ENCODE data around the gene CEP192. TPM values are rescaled to one million over a fixed set of nuclear protein-coding genes. Genes with fewer than 3 reads are reported as not detected.

Gene CEP192
- total RNA-seq, 1 experiment from 2014 or later, result 24.3 TPM

DNA sequence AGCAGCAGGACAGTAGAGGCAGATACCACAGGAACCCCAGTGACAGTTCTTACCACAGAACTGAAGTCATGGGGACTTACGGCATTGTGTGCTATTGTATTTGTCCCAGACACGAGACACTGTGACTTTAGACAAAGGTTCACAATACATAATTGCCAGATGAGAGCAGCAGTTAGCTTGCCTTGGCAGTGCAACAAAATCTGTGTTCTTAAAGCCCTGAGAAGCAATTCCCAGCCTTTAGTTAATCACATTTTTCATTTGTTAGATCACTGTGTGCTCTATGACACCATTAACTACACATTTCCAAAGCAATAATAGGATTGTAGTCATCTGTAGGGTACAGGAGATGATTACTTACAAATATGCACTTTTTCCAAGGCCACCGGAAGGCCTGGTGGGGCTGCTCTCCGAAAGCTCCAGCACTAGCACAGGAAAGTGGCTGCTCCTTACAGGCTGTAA is 129.8 kb downstream of the CEP192 start:
- no peaks in the 10 kb centered on the region for H3K4me1 ChIP-seq (ENCODE audit: control insufficient read depth in 1 of 2, insufficient read depth in 2 of 2, low read length in 2 of 2)
- DNase-seq (ENCODE audit: low read depth, low spot score) (no peak), ATAC-seq (no peak)
- no TSS peak for BruUV-seq (replicated peaks)
- no peaks in the 10 kb centered on the region for H3K9me3 ChIP-seq (ENCODE audit: control insufficient read depth in 1 of 2, insufficient read depth in 1 of 2, low read depth in 1 of 2, low read length in 2 of 2)
- H3K27ac ChIP-seq (ENCODE audit: low read depth, low read length), result no peak overlapping the region
- H3K27me3 ChIP-seq (ENCODE audit: insufficient read depth, low read length), result no peaks in the 10 kb centered on the region
- ChIA-PET CTCF (no interaction called here), RAD21 (ENCODE audit: low non-redundant PET in 1 of 2, low total read pairs in 2 of 2, uncharacterized antibody in 2 of 2, unreplicated experiment in 2 of 2) (no interaction called here), POLR2A (no interaction called here)
- H3K9ac ChIP-seq (ENCODE audit: low read length), result no peak overlapping the region
- intact Hi-C loops (cut with micrococcal nuclease), result no loop called here
- H3K79me2 ChIP-seq (ENCODE audit: insufficient read depth, low read length), result no peaks in the 10 kb centered on the region
- H3K4me3 ChIP-seq (replicated peaks in 1 of 2; ENCODE audit: low read depth in 1 of 2, low read length in 2 of 2), result no peak overlapping the region
- TF ChIP-seq POLR2AphosphoS5 (IDR thresholded peaks at IDR 0.05; ENCODE audit: low read depth, low read length) (no peak), FOSL1 (IDR thresholded peaks at IDR 0.05; ENCODE audit: low read depth) (no peak), SRF (IDR thresholded peaks at IDR 0.05; ENCODE audit: low read depth) (no peak), ZFX (IDR thresholded peaks at IDR 0.05) (no peak), CBX3 (IDR thresholded peaks at IDR 0.05; ENCODE audit: low read depth) (no peak), JUND (IDR thresholded peaks at IDR 0.05) (no peak), POLR2A (IDR thresholded peaks at IDR 0.05; ENCODE audit: borderline replicate concordance, extremely low read depth, insufficient read depth, insufficient read length) (no peak)
- TF ChIP-seq, protein P1, sequence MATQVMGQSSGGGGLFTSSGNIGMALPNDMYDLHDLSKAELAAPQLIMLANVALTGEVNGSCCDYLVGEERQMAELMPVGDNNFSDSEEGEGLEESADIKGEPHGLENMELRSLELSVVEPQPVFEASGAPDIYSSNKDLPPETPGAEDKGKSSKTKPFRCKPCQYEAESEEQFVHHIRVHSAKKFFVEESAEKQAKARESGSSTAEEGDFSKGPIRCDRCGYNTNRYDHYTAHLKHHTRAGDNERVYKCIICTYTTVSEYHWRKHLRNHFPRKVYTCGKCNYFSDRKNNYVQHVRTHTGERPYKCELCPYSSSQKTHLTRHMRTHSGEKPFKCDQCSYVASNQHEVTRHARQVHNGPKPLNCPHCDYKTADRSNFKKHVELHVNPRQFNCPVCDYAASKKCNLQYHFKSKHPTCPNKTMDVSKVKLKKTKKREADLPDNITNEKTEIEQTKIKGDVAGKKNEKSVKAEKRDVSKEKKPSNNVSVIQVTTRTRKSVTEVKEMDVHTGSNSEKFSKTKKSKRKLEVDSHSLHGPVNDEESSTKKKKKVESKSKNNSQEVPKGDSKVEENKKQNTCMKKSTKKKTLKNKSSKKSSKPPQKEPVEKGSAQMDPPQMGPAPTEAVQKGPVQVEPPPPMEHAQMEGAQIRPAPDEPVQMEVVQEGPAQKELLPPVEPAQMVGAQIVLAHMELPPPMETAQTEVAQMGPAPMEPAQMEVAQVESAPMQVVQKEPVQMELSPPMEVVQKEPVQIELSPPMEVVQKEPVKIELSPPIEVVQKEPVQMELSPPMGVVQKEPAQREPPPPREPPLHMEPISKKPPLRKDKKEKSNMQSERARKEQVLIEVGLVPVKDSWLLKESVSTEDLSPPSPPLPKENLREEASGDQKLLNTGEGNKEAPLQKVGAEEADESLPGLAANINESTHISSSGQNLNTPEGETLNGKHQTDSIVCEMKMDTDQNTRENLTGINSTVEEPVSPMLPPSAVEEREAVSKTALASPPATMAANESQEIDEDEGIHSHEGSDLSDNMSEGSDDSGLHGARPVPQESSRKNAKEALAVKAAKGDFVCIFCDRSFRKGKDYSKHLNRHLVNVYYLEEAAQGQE (IDR thresholded peaks at IDR 0.05; ENCODE audit: low read depth), result no peak
- no peaks in the 10 kb centered on the region for H3K9me2 ChIP-seq (ENCODE audit: insufficient read depth)
- H2AFZ ChIP-seq (ENCODE audit: low read depth, low read length, poor library complexity, severe bottlenecking), result no peak overlapping the region
- H3K36me3 ChIP-seq (ENCODE audit: control insufficient read depth in 1 of 2, insufficient read depth in 2 of 2, low read length in 2 of 2), result peaks cover 13 to 26% of the 10 kb centered on the region in 2 experiments; a peak in 3 of 4 replicates
- no peaks in the 10 kb centered on the region for H4K20me1 ChIP-seq (ENCODE audit: insufficient read depth)
- H3K4me2 ChIP-seq (ENCODE audit: low read length), result no peak overlapping the region

DNA sequence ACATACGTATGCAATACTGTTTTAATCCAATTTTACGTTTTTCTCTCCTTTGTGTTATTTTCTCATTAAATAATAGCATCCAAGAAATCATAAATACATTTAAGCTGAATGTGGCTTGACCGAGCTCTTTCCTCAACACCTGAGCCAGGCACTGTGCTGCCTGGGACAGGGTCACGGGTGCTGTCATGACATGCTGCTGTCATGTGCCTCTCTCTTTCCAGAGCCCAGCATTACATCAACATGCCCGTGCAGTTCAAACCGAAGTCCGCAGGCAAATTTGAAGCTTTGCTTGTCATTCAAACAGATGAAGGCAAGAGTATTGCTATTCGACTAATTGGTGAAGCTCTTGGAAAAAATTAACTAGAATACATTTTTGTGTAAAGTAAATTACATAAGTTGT is 133.2 kb downstream of the CEP192 start:
- no peak overlapping the region for H2AFZ ChIP-seq (ENCODE audit: low read depth, low read length, poor library complexity, severe bottlenecking)
- H3K4me2 ChIP-seq (ENCODE audit: low read length), result no peak overlapping the region
- H3K36me3 ChIP-seq (ENCODE audit: control insufficient read depth in 1 of 2, insufficient read depth in 2 of 2, low read length in 2 of 2), result peaks cover 0 to 7% of the 10 kb centered on the region in 2 experiments; a peak in 2 of 4 replicates
- no peaks in the 10 kb centered on the region for H3K27me3 ChIP-seq (ENCODE audit: insufficient read depth, low read length)
- H3K9ac ChIP-seq (ENCODE audit: low read length), result no peak overlapping the region
- H3K9me2 ChIP-seq (ENCODE audit: insufficient read depth), result no peaks in the 10 kb centered on the region
- DNase-seq (ENCODE audit: low read depth, low spot score), result no peak
- no peak overlapping the region for H3K4me3 ChIP-seq (replicated peaks in 1 of 2; ENCODE audit: low read depth in 1 of 2, low read length in 2 of 2)
- H3K9me3 ChIP-seq (ENCODE audit: control insufficient read depth in 1 of 2, insufficient read depth in 1 of 2, low read depth in 1 of 2, low read length in 2 of 2), result no peaks in the 10 kb centered on the region
- no peak overlapping the region for H3K27ac ChIP-seq (ENCODE audit: low read depth, low read length)
- TF ChIP-seq EZH2 (IDR thresholded peaks at IDR 0.05) (no peak), JUND (IDR thresholded peaks at IDR 0.05) (no peak), YY1 (IDR thresholded peaks at IDR 0.05; ENCODE audit: extremely low read depth, insufficient replicate concordance, low read depth, low read length) (no peak), CBX3 (IDR thresholded peaks at IDR 0.05; ENCODE audit: low read depth) (no peak), ZBTB33 (IDR thresholded peaks at IDR 0.05; ENCODE audit: extremely low read depth, insufficient replicate concordance, low read length) (no peak)
- BruUV-seq (replicated peaks), result no TSS peak
- no peaks in the 10 kb centered on the region for H3K4me1 ChIP-seq (ENCODE audit: control insufficient read depth in 1 of 2, insufficient read depth in 2 of 2, low read length in 2 of 2)
- H4K20me1 ChIP-seq (ENCODE audit: insufficient read depth), result no peaks in the 10 kb centered on the region
- ChIA-PET CTCF (interaction anchor here (1.6 kb wide), 1 partner anchor 35 kb away, joined by 5 read pairs; no protein-coding TSS in a partner anchor), POLR2A (no interaction called here), RAD21 (ENCODE audit: low non-redundant PET in 1 of 2, low total read pairs in 2 of 2, uncharacterized antibody in 2 of 2, unreplicated experiment in 2 of 2) (no interaction called here)
- ATAC-seq, result no peak
- H3K79me2 ChIP-seq (ENCODE audit: insufficient read depth, low read length), result no peaks in the 10 kb centered on the region
- intact Hi-C loops (cut with micrococcal nuclease), result no loop called here
